ENCODE results near the gene SLC38A7. TPM values are rescaled to one million over a fixed set of nuclear protein-coding genes. Genes with fewer than 3 reads are reported as not detected.

The SLC38A7 gene
- total and polyA plus RNA-seq, 2 of the 13 experiments (the other 11 are each of a cell fraction or from before 2014, with no cell fraction given): 13.2 to 14.1 TPM

GRCh38 chr16:58723109-58723508 lies 38.5 kb upstream of the SLC38A7 start:
- POLR2A ChIA-PET: no interaction called here
- no peak overlapping the region for H3K27ac ChIP-seq (ENCODE audit: extremely low read length, insufficient read depth, low read length)
- no peaks in the 10 kb centered on the region for H3K9me3 ChIP-seq (ENCODE audit: low read length)
- H2AFZ ChIP-seq (ENCODE audit: low read length): no peak overlapping the region
- CTCF ChIA-PET (ENCODE audit: low intra/inter-chr PET ratio, low total read pairs): no interaction called here
- TF ChIP-seq ZNF589 (CRISPR knock-in tag; conservative IDR thresholded peaks at IDR 0.05) (no peak), NONO (IDR thresholded peaks at IDR 0.05) (no peak), NONO (CRISPR knock-in tag; conservative IDR thresholded peaks at IDR 0.05) (no peak), STAT6 (CRISPR knock-in tag; IDR thresholded peaks at IDR 0.05; ENCODE audit: borderline replicate concordance) (no peak), CHD4 (IDR thresholded peaks at IDR 0.05; ENCODE audit: borderline replicate concordance, low read length) (no peak), SP5 (CRISPR knock-in tag; IDR thresholded peaks at IDR 0.05; ENCODE audit: borderline replicate concordance, low read depth) (no peak), PAWR (CRISPR knock-in tag; IDR thresholded peaks at IDR 0.05; ENCODE audit: borderline replicate concordance) (no peak), THAP11 (CRISPR knock-in tag; IDR thresholded peaks at IDR 0.05) (no peak), ZNF101 (CRISPR knock-in tag; IDR thresholded peaks at IDR 0.05; ENCODE audit: borderline replicate concordance, low read depth) (no peak), MAFK (conservative IDR thresholded peaks at IDR 0.05 in 1 of 2, IDR thresholded peaks at IDR 0.05 in 1 of 2; ENCODE audit: low read length in 2 of 2) (peak; percentile 59 to 82; a peak in 3 of 4 replicates), AKNA (CRISPR knock-in tag; IDR thresholded peaks at IDR 0.05; ENCODE audit: borderline replicate concordance) (no peak), SAP130 (CRISPR knock-in tag; IDR thresholded peaks at IDR 0.05; ENCODE audit: low read depth) (no peak), FOXJ3 (CRISPR knock-in tag; IDR thresholded peaks at IDR 0.05; ENCODE audit: borderline replicate concordance) (no peak), SOX6 (IDR thresholded peaks at IDR 0.05) (no peak), SOX6 (CRISPR knock-in tag; IDR thresholded peaks at IDR 0.05) (no peak), MAFF (IDR thresholded peaks at IDR 0.05; ENCODE audit: low read depth, low read length) (peak; percentile 60), DR1 (CRISPR knock-in tag; IDR thresholded peaks at IDR 0.05) (no peak), ARNTL (CRISPR knock-in tag; IDR thresholded peaks at IDR 0.05) (no peak), HOXA7 (CRISPR knock-in tag; IDR thresholded peaks at IDR 0.05) (no peak), SMARCE1 (IDR thresholded peaks at IDR 0.05; ENCODE audit: borderline replicate concordance) (no peak)
- intact Hi-C loops (cut with micrococcal nuclease; ENCODE audit: unreplicated experiment) (no loop called here), in situ Hi-C loops (cut with HindIII; ENCODE audit: extremely low pct_ligation_motif_present, low pct_unique_long_range_greater_than_20kb) (no loop called here)
- peaks cover 35% of the 10 kb centered on the region for H3K4me1 ChIP-seq (ENCODE audit: insufficient read depth, low read length)
- no TSS peak for BruUV-seq (replicated peaks)
- H3K4me3 ChIP-seq (replicated peaks in 1 of 3; ENCODE audit: insufficient read depth in 1 of 3, low read depth in 2 of 3, low read length in 3 of 3): no peak overlapping the region
- H3K36me3 ChIP-seq (replicated peaks in 1 of 2; ENCODE audit: control insufficient read depth in 1 of 2, insufficient read depth in 2 of 2, low read length in 2 of 2): peaks cover 18 to 33% of the 10 kb centered on the region in 2 experiments; a peak in 4 of 5 replicates
- no peaks in the 10 kb centered on the region for H3K27me3 ChIP-seq (ENCODE audit: control insufficient read depth in 1 of 2, insufficient read depth in 2 of 2, low read length in 2 of 2)
- ATAC-seq: no peak
- H4K20me1 ChIP-seq (ENCODE audit: insufficient read depth, low read length): peaks cover 19% of the 10 kb centered on the region; the same call in 1 of the 2 replicates
- DNase-seq (ENCODE audit: low spot score): no peak
- H3K9ac ChIP-seq (ENCODE audit: insufficient read depth, low read depth, low read length): no peak overlapping the region
- H3K4me2 ChIP-seq (ENCODE audit: low read depth, low read length): no peak overlapping the region
- 35% methylated on average over 3 of the region's 3 CpGs for WGBS (ENCODE audit: low lambda C conversion rate)
- FAIRE-seq: no peak
- no peaks in the 10 kb centered on the region for H3K79me2 ChIP-seq (ENCODE audit: insufficient read depth, low read length)

All from HepG2 (cell line).